IMR-90 (cell line): Measurements from ENCODE around the gene PAPPA. TPM values are rescaled to one million over a fixed set of nuclear protein-coding genes. Genes with fewer than 3 reads are reported as not detected.

Experiments used
- ATAC-seq: fragments of 200-7000 bp; cut with Tn5 transposase; 2 replicates; pipeline ENCODE4 v1.9.1; 2020; ENCODE audit warnings: low read depth, mild to moderate bottlenecking, moderate library complexity
- BruUV-seq: library from RNA; stranded (reverse); fragments of 400-500 nt; replicated peaks from 2 replicates; lab custom pipeline; 2021; lab: Mats Ljungman, UMichigan
- CTCF ChIA-PET: fragments of 300-600 bp; formaldehyde crosslinking; extraction: SDS; loops from one replicate; lab custom pipeline; 2021; ENCODE audit warnings: antibody characterized with exemption; lab: Yijun Ruan, JAX
- POLR2A ChIA-PET: fragments of 300-600 bp; sonication (Branson Sonifier 250); formaldehyde crosslinking; loops from one replicate; lab custom pipeline; 2022; ENCODE audit warnings: antibody characterized with exemption; ENCODE audit not compliant: unreplicated experiment; lab: Charles Lee
- DNase-seq: peaks from one replicate; pipeline ENCODE4 v3.0.0; 2013
- H2AFZ ChIP-seq: replicated peaks from 2 replicates; pipeline ENCODE3; 2013; ENCODE audit warnings: low read length, mild to moderate bottlenecking; ENCODE audit not compliant: poor library complexity
- H2AK5ac ChIP-seq: 2 replicates; pipeline ENCODE4 v1.6.1; 2013; ENCODE audit warnings: low read depth, low read length, inconsistent platforms
- H2AK9ac ChIP-seq: replicated peaks from 2 replicates; pipeline ENCODE3; 2013; ENCODE audit warnings: mild to moderate bottlenecking, low read depth, low read length, moderate library complexity; ENCODE audit not compliant: poor library complexity
- H2BK120ac ChIP-seq: 2 replicates; pipeline ENCODE4 v1.6.1; 2013; ENCODE audit warnings: low read depth, low read length, inconsistent platforms
- H2BK15ac ChIP-seq: 3 replicates; pipeline ENCODE4 v1.6.1; 2013; ENCODE audit warnings: low read depth, low read length, inconsistent platforms
- H2BK20ac ChIP-seq: 2 replicates; pipeline ENCODE4 v1.6.1; 2013; ENCODE audit warnings: low read depth, mild to moderate bottlenecking, inconsistent platforms, low read length, moderate library complexity
- H2BK5ac ChIP-seq: 2 replicates; pipeline ENCODE4 v1.6.1; 2013; ENCODE audit warnings: mild to moderate bottlenecking, low read depth, low read length, inconsistent platforms; ENCODE audit not compliant: poor library complexity, severe bottlenecking
- H3K14ac ChIP-seq: replicated peaks from 2 replicates; pipeline ENCODE4 v1.6.1; 2013; ENCODE audit warnings: low read depth, low read length, inconsistent platforms
- H3K18ac ChIP-seq: 2 replicates; pipeline ENCODE4 v1.6.1; 2013; ENCODE audit warnings: low read depth, low read length, control low read depth
- H3K23ac ChIP-seq: 2 replicates; pipeline ENCODE4 v1.6.1; 2013; ENCODE audit warnings: low read depth, low read length, inconsistent platforms
- H3K27ac ChIP-seq: 2 replicates; pipeline ENCODE4 v1.5.1; 2013; ENCODE audit warnings: mild to moderate bottlenecking, control low read depth, low read length; ENCODE audit not compliant: insufficient read depth
- H3K27me3 ChIP-seq: 2 replicates; pipeline ENCODE4 v1.6.1; 2013; ENCODE audit warnings: low read length; ENCODE audit not compliant: control insufficient read depth, insufficient read depth
- H3K36me3 ChIP-seq: 2 replicates; pipeline ENCODE4 v1.6.1; 2013; ENCODE audit warnings: low read length, mixed read lengths; ENCODE audit not compliant: control insufficient read depth, insufficient read depth
- H3K4ac ChIP-seq: 2 replicates; pipeline ENCODE4 v1.6.1; 2013; ENCODE audit warnings: low read depth, low read length, inconsistent platforms
- H3K4me1 ChIP-seq: 2 replicates; pipeline ENCODE4 v1.6.1; 2013; ENCODE audit warnings: low read length, mixed read lengths; ENCODE audit not compliant: control insufficient read depth, insufficient read depth
- H3K4me2 ChIP-seq: 2 replicates; pipeline ENCODE4 v1.6.1; 2013; ENCODE audit warnings: low read depth, mild to moderate bottlenecking, control low read depth, low read length, moderate library complexity
- H3K4me3 ChIP-seq: 2 replicates; pipeline ENCODE4 v1.5.1; 2013; ENCODE audit warnings: low read depth, mild to moderate bottlenecking, control low read depth, low read length, moderate library complexity; ENCODE audit not compliant: insufficient read depth
- H3K56ac ChIP-seq: 2 replicates; pipeline ENCODE4 v1.6.1; 2013; ENCODE audit warnings: low read length, inconsistent platforms; ENCODE audit not compliant: insufficient read depth; ENCODE audit errors: extremely low read depth
- H3K79me1 ChIP-seq, 2 experiments: 2 replicates each; pipeline ENCODE4 v1.6.1; 2013; ENCODE audit warnings: low read length in 2 of 2, inconsistent platforms in 1 of 2, low read depth in 1 of 2
- H3K9ac ChIP-seq: 2 replicates; pipeline ENCODE4 v1.6.1; 2013; ENCODE audit warnings: low read depth, low read length, control low read depth
- H3K9me1 ChIP-seq: 2 replicates; pipeline ENCODE4 v1.6.1; 2013; ENCODE audit warnings: low read length, inconsistent platforms; ENCODE audit not compliant: insufficient read depth
- H3K9me3 ChIP-seq: 2 replicates; pipeline ENCODE4 v1.6.1; 2013; ENCODE audit warnings: low read length; ENCODE audit not compliant: control insufficient read depth, insufficient read depth
- H4K20me1 ChIP-seq: 2 replicates; pipeline ENCODE4 v1.6.1; 2013; ENCODE audit warnings: low read length, inconsistent platforms; ENCODE audit not compliant: insufficient read depth
- H4K5ac ChIP-seq: 2 replicates; pipeline ENCODE4 v1.6.1; 2013; ENCODE audit warnings: mild to moderate bottlenecking, low read depth, low read length, control low read depth
- H4K8ac ChIP-seq, 2 experiments: 2 replicates each; pipeline ENCODE4 v1.6.1; 2013; ENCODE audit warnings: low read depth in 2 of 2, low read length in 2 of 2, control low read depth in 1 of 2, inconsistent platforms in 1 of 2
- H4K91ac ChIP-seq: 2 replicates; pipeline ENCODE4 v1.6.1; 2013; ENCODE audit warnings: low read depth, low read length, inconsistent platforms; ENCODE audit not compliant: insufficient read depth
- BHLHE40 ChIP-seq: fragments of 150-350 bp; IDR thresholded peaks from 2 replicates; pipeline ENCODE4 v1.6.1; 2016; ENCODE audit warnings: mild to moderate bottlenecking, low read depth, low read length
- CEBPB ChIP-seq: IDR thresholded peaks from 2 replicates; pipeline ENCODE4 v1.6.1; 2012; ENCODE audit warnings: low read depth, low read length, improper control_type of control experiment
- MXI1 ChIP-seq: IDR thresholded peaks from 2 replicates; pipeline ENCODE4 v1.6.1; 2012; ENCODE audit warnings: low read depth, mild to moderate bottlenecking, low read length, moderate library complexity, borderline replicate concordance
- NFE2L2 ChIP-seq: fragments of 150-350 bp; IDR thresholded peaks from 2 replicates; pipeline ENCODE4 v1.6.1; 2016; ENCODE audit warnings: low read depth, mild to moderate bottlenecking, low read length
- RCOR1 ChIP-seq: IDR thresholded peaks from 2 replicates; pipeline ENCODE4 v1.6.1; 2012; ENCODE audit warnings: mild to moderate bottlenecking, low read length, improper control_type of control experiment; ENCODE audit not compliant: insufficient replicate concordance
- SMC3 ChIP-seq: fragments of 150-350 bp; IDR thresholded peaks from 2 replicates; pipeline ENCODE4 v1.6.1; 2016; ENCODE audit warnings: low read depth, mild to moderate bottlenecking, antibody characterized with exemption, low read length, moderate library complexity
- WGBS, 2 experiments: methylation state at CpG; one replicate each; pipeline versions ENCODE4 v1.1.5 to v1.1.7; 2013; ENCODE audit warnings: missing lambda C conversion rate in 2 of 2; ENCODE audit not compliant: insufficient read length in 1 of 2; ENCODE audit errors: extremely low coverage in 2 of 2; 5-methylcytosine and 5-hydroxymethylcytosine counted together
- dilution Hi-C: fragments of 300-500 bp; cut with HindIII; formaldehyde crosslinking; loops from one replicate; pipeline ENCODE4 v1.14.3; 2018; ENCODE audit warnings: low sequenced_read_pairs; ENCODE audit not compliant: unreplicated experiment
- in situ Hi-C: fragments of 300-500 bp; cut with MboI; formaldehyde crosslinking; loops from 3 replicates; pipeline ENCODE4 v1.14.3; 2019; ENCODE audit warnings: low sequenced_read_pairs, inconsistent platforms, mixed read lengths
- intact Hi-C: fragments of 100-400 bp; cut with micrococcal nuclease; formaldehyde crosslinking; loops from 2 replicates; pipeline ENCODE4 v1.10.0; 2022
- polyA plus RNA-seq, 3 experiments: library from polyadenylated mRNA; depleted of rRNA; stranded (reverse); fragments of >200 nt; gene quantifications; 2 replicates each; pipeline ENCODE4 v1.2.3, GENCODE V29; 2012; ENCODE audit warnings: low replicate concordance in 1 of 3
- total RNA-seq: library from RNA; depleted of rRNA; stranded (reverse); fragments of >200 nt; gene quantifications from 2 replicates; pipeline ENCODE4 v1.2.3, GENCODE V29; 2012
- TF ChIP-seq, protein P1 (sequence below): fragments of 150-350 bp; IDR thresholded peaks from 2 replicates; pipeline ENCODE4 v1.6.1; 2016; ENCODE audit warnings: low read depth, mild to moderate bottlenecking, low read length, moderate library complexity, borderline replicate concordance

PAPPA gene
- total and polyA plus RNA-seq, 2 of the 4 experiments (the other 2 are of a cell fraction) = 8.3 to 12.4 TPM

DNA sequence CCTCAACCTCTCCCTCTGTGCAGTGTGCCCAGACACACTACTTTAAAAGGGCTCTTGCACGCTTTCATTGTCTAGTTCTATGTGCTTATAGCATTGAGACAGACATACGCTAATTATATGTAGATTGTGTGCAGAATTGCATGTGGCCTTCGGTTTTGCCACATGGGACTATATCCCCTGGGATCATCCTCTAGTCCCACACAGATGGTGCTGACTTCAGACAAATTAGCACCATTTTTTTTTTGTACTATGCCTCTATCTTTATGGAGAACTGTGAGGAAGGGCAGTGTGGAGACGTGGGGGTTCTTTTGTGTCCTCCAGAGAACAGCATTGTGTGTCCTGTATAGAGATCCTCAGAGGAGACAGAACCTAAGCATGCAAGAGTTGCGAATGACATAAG lies 29.3 kb downstream of the PAPPA start:
- no peak overlapping the region for H3K14ac ChIP-seq

More for the DNA sequence above, 29.3 kb downstream of the PAPPA start:
- no peak overlapping the region for H2BK5ac ChIP-seq
- in situ Hi-C loops (no loop called here), intact Hi-C loops (no loop called here), dilution Hi-C loops (no loop called here)
- peaks cover 40% of the 10 kb centered on the region for H4K20me1 ChIP-seq
- CTCF ChIA-PET = interaction anchor here (1.1 kb wide), 1 partner anchor 26 kb away, joined by 3 read pairs; no protein-coding TSS in a partner anchor
- H3K56ac ChIP-seq = no peak overlapping the region
- no peak overlapping the region for H2BK15ac ChIP-seq
- H3K79me1 ChIP-seq = peaks cover 22 to 46% of the 10 kb centered on the region in 2 experiments
- POLR2A ChIA-PET = interaction anchor here (0.6 kb wide), 1 partner anchor 26 kb away, joined by 3 read pairs; no protein-coding TSS in a partner anchor
- no peak overlapping the region for H2AFZ ChIP-seq
- H2BK20ac ChIP-seq = no peak overlapping the region
- no peak overlapping the region for H4K5ac ChIP-seq
- H4K91ac ChIP-seq = no peak overlapping the region
- WGBS, 2 experiments = no CpG with 5 or more reads among the region's 5 CpGs
- DNase-seq = no peak
- no TSS peak for BruUV-seq
- no peak overlapping the region for H3K9ac ChIP-seq
- no peak overlapping the region for H3K18ac ChIP-seq
- peaks cover 43% of the 10 kb centered on the region for H3K36me3 ChIP-seq
- peaks cover 9% of the 10 kb centered on the region; the same call in 1 of the 2 replicates for H3K4me1 ChIP-seq
- H2BK120ac ChIP-seq = no peak overlapping the region
- no peaks in the 10 kb centered on the region for H3K27me3 ChIP-seq
- no peak overlapping the region for H3K4me3 ChIP-seq
- TF ChIP-seq SMC3 = no peak
- TF ChIP-seq NFE2L2 = no peak
- no peak for TF ChIP-seq RCOR1
- TF ChIP-seq CEBPB = no peak
- TF ChIP-seq, protein P1, sequence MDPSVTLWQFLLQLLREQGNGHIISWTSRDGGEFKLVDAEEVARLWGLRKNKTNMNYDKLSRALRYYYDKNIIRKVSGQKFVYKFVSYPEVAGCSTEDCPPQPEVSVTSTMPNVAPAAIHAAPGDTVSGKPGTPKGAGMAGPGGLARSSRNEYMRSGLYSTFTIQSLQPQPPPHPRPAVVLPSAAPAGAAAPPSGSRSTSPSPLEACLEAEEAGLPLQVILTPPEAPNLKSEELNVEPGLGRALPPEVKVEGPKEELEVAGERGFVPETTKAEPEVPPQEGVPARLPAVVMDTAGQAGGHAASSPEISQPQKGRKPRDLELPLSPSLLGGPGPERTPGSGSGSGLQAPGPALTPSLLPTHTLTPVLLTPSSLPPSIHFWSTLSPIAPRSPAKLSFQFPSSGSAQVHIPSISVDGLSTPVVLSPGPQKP = no peak
- TF ChIP-seq MXI1 = no peak
- no peak for TF ChIP-seq BHLHE40
- H3K9me3 ChIP-seq = no peaks in the 10 kb centered on the region
- no peak overlapping the region for H3K27ac ChIP-seq
- no peak overlapping the region for H3K23ac ChIP-seq
- no peak overlapping the region for H3K4me2 ChIP-seq
- ATAC-seq = no peak
- H4K8ac ChIP-seq = no peak overlapping the region
- no peak overlapping the region for H2AK5ac ChIP-seq
- H3K9me1 ChIP-seq = peaks cover 4% of the 10 kb centered on the region; the same call in 1 of the 2 replicates
- no peak overlapping the region for H3K4ac ChIP-seq
- no peak overlapping the region for H2AK9ac ChIP-seq
